Endothelial cell of umbilical vein (primary cell): Measurements from ENCODE around the gene KCNMA1. TPM values are rescaled to one million over a fixed set of nuclear protein-coding genes. Genes with fewer than 3 reads are reported as not detected.

ENCODE experiments used
- BruUV-seq: library from RNA; stranded (reverse); fragments of 400-500 nt; replicated peaks from 2 replicates; lab custom pipeline; 2021; lab: Mats Ljungman, UMichigan
- CTCF ChIA-PET: fragments of 300-600, 350-600 bp; sonication (Branson Sonifier 250); formaldehyde crosslinking; loops from one replicate; lab custom pipeline; 2021; ENCODE audit warnings: antibody characterized with exemption, inconsistent platforms; lab: Charles Lee
- POLR2A ChIA-PET: fragments of 300-600, 350-600 bp; sonication (Branson Sonifier 250); formaldehyde crosslinking; loops from one replicate; lab custom pipeline; 2021; ENCODE audit warnings: antibody characterized with exemption, inconsistent platforms; lab: Charles Lee
- DNase-seq: peaks from one replicate; pipeline ENCODE4 v3.0.0-alpha.2; 2011; ENCODE audit warnings: low read depth, low spot score
- FAIRE-seq: peaks from 2 replicates; lab custom pipeline; 2011; peaks lifted over from hg19 to GRCh38; lab: Jason Lieb, UNC
- H2AFZ ChIP-seq: 2 replicates; pipeline ENCODE4 v1.6.0; 2012; ENCODE audit warnings: low read depth, low read length, control low read depth, inconsistent platforms
- H3K27ac ChIP-seq: 2 replicates; pipeline ENCODE4 v1.5.1; 2011; ENCODE audit warnings: low read depth, mild to moderate bottlenecking, control low read depth, low read length, moderate library complexity; ENCODE audit not compliant: insufficient read depth
- H3K27me3 ChIP-seq, 2 experiments: 2 replicates each; pipeline versions ENCODE4 v1.6.0 to v1.6.1; 2011; ENCODE audit warnings: low read length in 2 of 2, mixed read lengths in 1 of 2; ENCODE audit not compliant: control insufficient read depth in 2 of 2, insufficient read depth in 2 of 2
- H3K36me3 ChIP-seq, 2 experiments: 2 replicates in 1 of 2; 3 replicates in 1 of 2; pipeline ENCODE4 v1.5.1; 2011; ENCODE audit warnings: low read length in 2 of 2, mild to moderate bottlenecking in 1 of 2, moderate library complexity in 1 of 2; ENCODE audit not compliant: control insufficient read depth in 2 of 2, insufficient read depth in 2 of 2; ENCODE audit errors: extremely low read depth in 1 of 2
- H3K4me1 ChIP-seq: 3 replicates; pipeline ENCODE4 v1.5.1; 2011; ENCODE audit warnings: mild to moderate bottlenecking, low read length; ENCODE audit not compliant: control insufficient read depth, insufficient read depth; ENCODE audit errors: extremely low read depth
- H3K4me2 ChIP-seq: 2 replicates; pipeline ENCODE4 v1.6.1; 2011; ENCODE audit warnings: low read length, control low read depth, mixed read lengths; ENCODE audit not compliant: insufficient read depth
- H3K4me3 ChIP-seq, 3 experiments: fragments of 200-600 bp in 1 of 3; sonication (generic), shearing (Covaris generic) in 1 of 3; replicated peaks in 1 of 3; 2 replicates each; pipeline ENCODE4 v1.5.1; 2011 to 2016; ENCODE audit warnings: control low read depth in 3 of 3, low read length in 3 of 3, mild to moderate bottlenecking in 2 of 3, inconsistent platforms in 1 of 3, low read depth in 1 of 3, moderate library complexity in 1 of 3; ENCODE audit not compliant: insufficient read depth in 1 of 3
- H3K79me2 ChIP-seq: 2 replicates; pipeline ENCODE4 v1.6.0; 2012; ENCODE audit warnings: low read length, inconsistent platforms; ENCODE audit not compliant: control insufficient read depth, insufficient read depth
- H3K9ac ChIP-seq: replicated peaks from 2 replicates; pipeline ENCODE3; 2011; ENCODE audit warnings: low read length, control low read depth; ENCODE audit not compliant: insufficient read depth; ENCODE audit errors: extremely low read depth
- H3K9me1 ChIP-seq: replicated peaks from 3 replicates; pipeline ENCODE4 v1.6.0; 2011; ENCODE audit warnings: mild to moderate bottlenecking, low read length; ENCODE audit not compliant: control insufficient read depth, insufficient read depth; ENCODE audit errors: extremely low read depth
- H3K9me3 ChIP-seq: replicated peaks from 2 replicates; pipeline ENCODE4 v1.5.1; 2012; ENCODE audit warnings: low read length, inconsistent platforms; ENCODE audit not compliant: control insufficient read depth, insufficient read depth
- H4K20me1 ChIP-seq: replicated peaks from 2 replicates; pipeline ENCODE3; 2011; ENCODE audit warnings: mild to moderate bottlenecking, low read length; ENCODE audit not compliant: control insufficient read depth, insufficient read depth; ENCODE audit errors: extremely low read depth
- EZH2 ChIP-seq: IDR thresholded peaks from 2 replicates; pipeline ENCODE4 v1.6.1; 2012; ENCODE audit warnings: borderline replicate concordance, low read depth, mild to moderate bottlenecking, moderate library complexity, low read length, inconsistent platforms; ENCODE audit not compliant: severe bottlenecking
- FOS ChIP-seq: IDR thresholded peaks from 2 replicates; pipeline ENCODE4 v1.6.1; 2011; ENCODE audit warnings: mild to moderate bottlenecking, low read length, moderate library complexity, borderline replicate concordance; ENCODE audit not compliant: insufficient read depth
- GATA2 ChIP-seq: IDR thresholded peaks from 2 replicates; pipeline ENCODE4 v1.7.0; 2011; ENCODE audit warnings: low read depth, mild to moderate bottlenecking, moderate library complexity, mixed read lengths, low read length; ENCODE audit not compliant: insufficient read length, insufficient read depth
- JUN ChIP-seq: IDR thresholded peaks from 2 replicates; pipeline ENCODE4 v1.6.1; 2011; ENCODE audit warnings: borderline replicate concordance, low read depth; ENCODE audit not compliant: insufficient read length, insufficient read depth
- MAX ChIP-seq: IDR thresholded peaks from 2 replicates; pipeline ENCODE4 v1.6.1; 2011; ENCODE audit not compliant: insufficient read depth, insufficient read length
- MYC ChIP-seq: IDR thresholded peaks from one replicate; pipeline ENCODE4 v1.6.1; 2011; ENCODE audit warnings: mild to moderate bottlenecking, low read depth, low read length
- POLR2A ChIP-seq: IDR thresholded peaks from 2 replicates; pipeline ENCODE4 v1.6.1; 2012; ENCODE audit warnings: low read depth, mild to moderate bottlenecking, control low read depth, low read length
- POLR2AphosphoS5 ChIP-seq: IDR thresholded peaks from 2 replicates; pipeline ENCODE4 v1.6.1; 2012; ENCODE audit warnings: low read depth, mild to moderate bottlenecking, control low read depth, low read length, moderate library complexity; ENCODE audit not compliant: insufficient read depth
- dilution Hi-C: fragments of 300-500 bp; cut with MboI; formaldehyde crosslinking; loops from one replicate; pipeline ENCODE4 v1.15.0; 2019; ENCODE audit warnings: low sequenced_read_pairs; ENCODE audit not compliant: extremely low pct_ligation_motif_present
- intact Hi-C: fragments of 100-400 bp; cut with micrococcal nuclease; formaldehyde crosslinking; loops from one replicate; pipeline ENCODE4 v1.10.0; 2022
- polyA plus RNA-seq, 4 experiments: library from polyadenylated mRNA; depleted of rRNA in 3 of 4; stranded (reverse) in 3 of 4; unstranded in 1 of 4; fragments of >200 nt; gene quantifications; 2 replicates each; pipeline versions ENCODE4 v1.2.1 to v1.2.3, GENCODE V29; 2011 to 2012; ENCODE audit warnings: missing spikeins in 1 of 4
- total RNA-seq: library from RNA; stranded (reverse); gene quantifications from 2 replicates; pipeline ENCODE4 v1.2.3, GENCODE V29; 2021
- TF ChIP-seq, protein P1 (sequence below), 2 donors: IDR thresholded peaks; 1 replicate in 1 of 2; 2 replicates in 1 of 2; pipeline ENCODE4 v1.5.1; 2011; ENCODE audit warnings: low read length in 2 of 2, mild to moderate bottlenecking in 2 of 2, moderate library complexity in 2 of 2, control low read depth in 1 of 2, inconsistent platforms in 1 of 2, low read depth in 1 of 2; ENCODE audit not compliant: insufficient read depth in 1 of 2; ENCODE audit errors: extremely low read depth in 1 of 2

Gene KCNMA1
- total and polyA plus RNA-seq, 2 donors (not counting 3 experiments of a cell fraction or from before 2014, with no cell fraction given): 0.10 to 0.82 TPM

DNA sequence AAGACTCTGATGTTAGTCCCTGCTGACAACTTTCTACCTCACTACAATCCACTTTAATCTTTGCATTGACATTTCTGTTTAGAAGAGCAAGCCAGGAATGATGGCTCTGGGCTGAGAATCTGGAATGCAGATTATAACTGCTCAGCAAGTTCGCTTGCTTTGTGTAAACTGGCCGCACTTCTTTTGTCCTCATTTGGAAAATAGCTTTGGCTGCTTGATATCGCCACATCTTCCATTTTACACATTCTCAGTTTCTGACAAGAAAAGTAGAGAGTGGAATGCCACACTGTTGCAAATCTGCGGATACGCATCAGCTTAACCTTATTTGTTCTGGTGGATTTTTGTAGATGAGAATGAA, 429.8 kb downstream of the KCNMA1 start:
- Histone ChIP-seq H3K4me3 (no peak overlapping the region), H4K20me1 (no peaks in the 10 kb centered on the region), H3K4me2 (no peak overlapping the region), H3K27ac (no peak overlapping the region), H2AFZ (no peak overlapping the region), H3K27me3 (peaks cover 2 to 3% of the 10 kb centered on the region in 2 experiments), H3K79me2 (no peaks in the 10 kb centered on the region), H3K4me1 (peaks cover 10% of the 10 kb centered on the region), H3K9me3 (no peaks in the 10 kb centered on the region), H3K36me3 (no peaks in the 10 kb centered on the region), H3K9ac (no peak overlapping the region), H3K9me1 (no peaks in the 10 kb centered on the region)
- no TSS peak for BruUV-seq
- POLR2A ChIA-PET: no interaction called here
- CTCF ChIA-PET: interaction anchor here (1.6 kb wide), 1 partner anchor 34 kb away, joined by 5 read pairs; no protein-coding TSS in a partner anchor
- no peak for FAIRE-seq
- TF ChIP-seq MYC: no peak
- no peak for DNase-seq
- intact Hi-C loops (no loop called here), dilution Hi-C loops (no loop called here)

GRCh38 chr10:77207182-77207827, 430.3 kb downstream of the KCNMA1 start:
- H3K27me3 ChIP-seq: peaks cover 2 to 7% of the 10 kb centered on the region in 2 experiments
- no peak overlapping the region for H3K4me2 ChIP-seq
- intact Hi-C loops (no loop called here), dilution Hi-C loops (no loop called here)
- H3K27ac ChIP-seq: no peak overlapping the region
- ChIA-PET CTCF (interaction anchor here (1.6 kb wide), 1 partner anchor 33 kb away, joined by 5 read pairs; no protein-coding TSS in a partner anchor), POLR2A (no interaction called here)
- peaks cover 10% of the 10 kb centered on the region for H3K4me1 ChIP-seq
- no peak overlapping the region for H2AFZ ChIP-seq
- FAIRE-seq: no peak
- no peaks in the 10 kb centered on the region for H3K36me3 ChIP-seq
- H3K79me2 ChIP-seq: no peaks in the 10 kb centered on the region
- BruUV-seq: no TSS peak
- DNase-seq: no peak
- TF ChIP-seq JUN (no peak), POLR2AphosphoS5 (no peak), EZH2 (no peak), FOS (no peak), GATA2 (no peak), MYC (no peak), POLR2A (no peak), MAX (no peak)
- TF ChIP-seq, protein P1, sequence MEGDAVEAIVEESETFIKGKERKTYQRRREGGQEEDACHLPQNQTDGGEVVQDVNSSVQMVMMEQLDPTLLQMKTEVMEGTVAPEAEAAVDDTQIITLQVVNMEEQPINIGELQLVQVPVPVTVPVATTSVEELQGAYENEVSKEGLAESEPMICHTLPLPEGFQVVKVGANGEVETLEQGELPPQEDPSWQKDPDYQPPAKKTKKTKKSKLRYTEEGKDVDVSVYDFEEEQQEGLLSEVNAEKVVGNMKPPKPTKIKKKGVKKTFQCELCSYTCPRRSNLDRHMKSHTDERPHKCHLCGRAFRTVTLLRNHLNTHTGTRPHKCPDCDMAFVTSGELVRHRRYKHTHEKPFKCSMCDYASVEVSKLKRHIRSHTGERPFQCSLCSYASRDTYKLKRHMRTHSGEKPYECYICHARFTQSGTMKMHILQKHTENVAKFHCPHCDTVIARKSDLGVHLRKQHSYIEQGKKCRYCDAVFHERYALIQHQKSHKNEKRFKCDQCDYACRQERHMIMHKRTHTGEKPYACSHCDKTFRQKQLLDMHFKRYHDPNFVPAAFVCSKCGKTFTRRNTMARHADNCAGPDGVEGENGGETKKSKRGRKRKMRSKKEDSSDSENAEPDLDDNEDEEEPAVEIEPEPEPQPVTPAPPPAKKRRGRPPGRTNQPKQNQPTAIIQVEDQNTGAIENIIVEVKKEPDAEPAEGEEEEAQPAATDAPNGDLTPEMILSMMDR (IDR thresholded peaks at IDR 0.05; ENCODE audit: extremely low read depth in 1 of 2, insufficient read depth in 1 of 2, low read depth in 1 of 2, low read length in 2 of 2): no peak
- no peaks in the 10 kb centered on the region for H3K9me3 ChIP-seq
- no peak overlapping the region for H3K4me3 ChIP-seq
- no peaks in the 10 kb centered on the region for H3K9me1 ChIP-seq
- no peaks in the 10 kb centered on the region for H4K20me1 ChIP-seq
- no peak overlapping the region for H3K9ac ChIP-seq
